GM12873 (cell line): ENCODE results near the gene TUT7.
A peak's percentile ranks its signal among the peaks of the same experiment; 100 is the strongest.

Experiments used
- CTCF ChIP-seq: IDR thresholded peaks from 2 replicates; pipeline ENCODE4 v1.5.1; 2012; ENCODE audit warnings: low read depth, mild to moderate bottlenecking, moderate library complexity, low read length, control low read depth; ENCODE audit not compliant: insufficient read depth; ENCODE audit errors: missing control alignments

TUT7 gene

GRCh38 chr9:86280580-86280979 lies 73.6 kb downstream of the TUT7 start:
- no peak for TF ChIP-seq CTCF

GRCh38 chr9:86279839-86280238 lies 74.4 kb downstream of the TUT7 start:
- no peak for TF ChIP-seq CTCF

GRCh38 chr9:86277072-86277471 lies 77.1 kb downstream of the TUT7 start:
- no peak for TF ChIP-seq CTCF

- peak; percentile 31 for TF ChIP-seq CTCF
Observed at GRCh38 chr9:86275962-86276361, 78.2 kb downstream of the TUT7 start.

GRCh38 chr9:86274821-86275643 lies 79.2 kb downstream of the TUT7 start:
- no peak for TF ChIP-seq CTCF

- TF ChIP-seq CTCF: no peak
Observed at GRCh38 chr9:86272221-86272620, 82.0 kb downstream of the TUT7 start.

- TF ChIP-seq CTCF: no peak
Observed at GRCh38 chr9:86263876-86264275, 90.3 kb downstream of the TUT7 start.

- TF ChIP-seq CTCF: no peak
Observed at GRCh38 chr9:86262492-86262891, 91.7 kb downstream of the TUT7 start.
